ENCODE data around the gene IFITM1. TPM values are rescaled to one million over a fixed set of nuclear protein-coding genes. Genes with fewer than 3 reads are reported as not detected.

IFITM1 gene
- total and polyA plus RNA-seq, 5 donors, result 85.0 to 235 (median 119) TPM

Other genes starting within 250 kb of the IFITM1 start
- gene SCGB1C1, start 121.0 kb upstream of the IFITM1 start, total RNA-seq, result not detected
- gene SCGB1C1, start 121.0 kb upstream of the IFITM1 start, polyA plus RNA-seq, result not detected
- gene BET1L, start 106.6 kb upstream of the IFITM1 start, total RNA-seq, result 10 to 100 TPM; 27.1 to 39.9 (median 35.5) TPM
- gene BET1L, start 106.6 kb upstream of the IFITM1 start, polyA plus RNA-seq, result 20.9 TPM
- 10 to 100 TPM; 52.4 to 80.6 (median 58.5) TPM for gene RIC8A, start 106.3 kb upstream of the IFITM1 start, total RNA-seq
- 42.4 TPM for gene RIC8A, start 106.3 kb upstream of the IFITM1 start, polyA plus RNA-seq
- 10 to 100 TPM; 18.5 to 32.5 (median 27.1) TPM for gene SIRT3, start 77.7 kb upstream of the IFITM1 start, total RNA-seq
- 23.9 TPM for gene SIRT3, start 77.7 kb upstream of the IFITM1 start, polyA plus RNA-seq
- gene PSMD13, start 77.1 kb upstream of the IFITM1 start, total RNA-seq, result 10 to 100 TPM; 76.8 to 92.9 (median 85.9) TPM
- 106 TPM for gene PSMD13, start 77.1 kb upstream of the IFITM1 start, polyA plus RNA-seq
- gene NLRP6, start 35.6 kb upstream of the IFITM1 start, total RNA-seq, result under 1 TPM in 2 of 4 donors, not detected in 2; 0.11 to 0.24 TPM
- gene NLRP6, start 35.6 kb upstream of the IFITM1 start, polyA plus RNA-seq, result 0.02 TPM
- 10 to 100 TPM in 3 of 4 donors, 1 to 10 TPM in 1; 9.9 to 15.8 (median 11.9) TPM for gene PGGHG, start 24.9 kb upstream of the IFITM1 start, total RNA-seq
- 18.7 TPM for gene PGGHG, start 24.9 kb upstream of the IFITM1 start, polyA plus RNA-seq
- gene IFITM5, start 14.5 kb upstream of the IFITM1 start, total RNA-seq, result not detected
- gene IFITM5, start 14.5 kb upstream of the IFITM1 start, polyA plus RNA-seq, result not detected
- gene IFITM2, start 6.2 kb upstream of the IFITM1 start, total RNA-seq, result 100 to 1,000 TPM; 180 to 290 (median 240) TPM
- 393 TPM for gene IFITM2, start 6.2 kb upstream of the IFITM1 start, polyA plus RNA-seq
- gene IFITM3, start 6.8 kb downstream of the IFITM1 start, total RNA-seq, result 100 to 1,000 TPM; 263 to 569 (median 519) TPM
- 749 TPM for gene IFITM3, start 6.8 kb downstream of the IFITM1 start, polyA plus RNA-seq
- 1 to 10 TPM; 1.0 to 1.6 (median 1.3) TPM for gene B4GALNT4, start 55.5 kb downstream of the IFITM1 start, total RNA-seq
- gene B4GALNT4, start 55.5 kb downstream of the IFITM1 start, polyA plus RNA-seq, result 2.5 TPM
- under 1 TPM; 0.26 to 0.88 (median 0.63) TPM for gene PKP3, start 80.2 kb downstream of the IFITM1 start, total RNA-seq
- gene PKP3, start 80.2 kb downstream of the IFITM1 start, polyA plus RNA-seq, result 0.36 TPM
- gene SIGIRR, start 101.0 kb downstream of the IFITM1 start, total RNA-seq, result 10 to 100 TPM; 28.6 to 42.4 (median 35.1) TPM
- 61.8 TPM for gene SIGIRR, start 101.0 kb downstream of the IFITM1 start, polyA plus RNA-seq
- gene ANO9, start 128.0 kb downstream of the IFITM1 start, total RNA-seq, result under 1 TPM; 0.14 to 0.46 (median 0.20) TPM
- gene ANO9, start 128.0 kb downstream of the IFITM1 start, polyA plus RNA-seq, result 0.20 TPM
- 10 to 100 TPM; 30.2 to 33.3 (median 30.9) TPM for gene PTDSS2, start 136.2 kb downstream of the IFITM1 start, total RNA-seq
- gene PTDSS2, start 136.2 kb downstream of the IFITM1 start, polyA plus RNA-seq, result 30.7 TPM
- gene RNH1, start 193.2 kb downstream of the IFITM1 start, total RNA-seq, result 100 to 1,000 TPM; 188 to 203 (median 195) TPM
- 162 TPM for gene RNH1, start 193.2 kb downstream of the IFITM1 start, polyA plus RNA-seq
- 10 to 100 TPM; 45.7 to 60.4 (median 49.3) TPM for gene HRAS, start 221.5 kb downstream of the IFITM1 start, total RNA-seq
- gene HRAS, start 221.5 kb downstream of the IFITM1 start, polyA plus RNA-seq, result 64.4 TPM
- gene LRRC56, start 223.5 kb downstream of the IFITM1 start, total RNA-seq, result under 1 TPM; 0.36 to 0.59 (median 0.43) TPM
- 0.48 TPM for gene LRRC56, start 223.5 kb downstream of the IFITM1 start, polyA plus RNA-seq
- gene LMNTD2, start 246.7 kb downstream of the IFITM1 start, total RNA-seq, result 1 to 10 TPM in 2 of 4 donors, under 1 TPM in 2; 0.65 to 1.4 (median 0.83) TPM
- gene LMNTD2, start 246.7 kb downstream of the IFITM1 start, polyA plus RNA-seq, result 0.50 TPM
- 1 to 10 TPM; 2.5 to 6.3 (median 3.5) TPM for gene RASSF7, start 246.9 kb downstream of the IFITM1 start, total RNA-seq
- 5.3 TPM for gene RASSF7, start 246.9 kb downstream of the IFITM1 start, polyA plus RNA-seq

Measured in right cardiac atrium (tissue), 5 donors.